GM10266 (cell line): Measurements from ENCODE around the gene MYB.
"Not testable (repeated sequence)": the region's sequence is repeated elsewhere in the genome, so short reads cannot be mapped to it uniquely, and the experiment has no call there.

Experiments used
- DNase-seq: peaks from one replicate; pipeline ENCODE4 v3.0.0; 2012; ENCODE audit errors: extremely low spot score
- TF ChIP-seq, protein P1 (sequence below): IDR thresholded peaks from 2 replicates; pipeline ENCODE4 v1.5.1; 2012; ENCODE audit warnings: mild to moderate bottlenecking, low read depth; ENCODE audit not compliant: control insufficient read depth, insufficient read depth; ENCODE audit errors: missing control alignments

MYB gene

DNA sequence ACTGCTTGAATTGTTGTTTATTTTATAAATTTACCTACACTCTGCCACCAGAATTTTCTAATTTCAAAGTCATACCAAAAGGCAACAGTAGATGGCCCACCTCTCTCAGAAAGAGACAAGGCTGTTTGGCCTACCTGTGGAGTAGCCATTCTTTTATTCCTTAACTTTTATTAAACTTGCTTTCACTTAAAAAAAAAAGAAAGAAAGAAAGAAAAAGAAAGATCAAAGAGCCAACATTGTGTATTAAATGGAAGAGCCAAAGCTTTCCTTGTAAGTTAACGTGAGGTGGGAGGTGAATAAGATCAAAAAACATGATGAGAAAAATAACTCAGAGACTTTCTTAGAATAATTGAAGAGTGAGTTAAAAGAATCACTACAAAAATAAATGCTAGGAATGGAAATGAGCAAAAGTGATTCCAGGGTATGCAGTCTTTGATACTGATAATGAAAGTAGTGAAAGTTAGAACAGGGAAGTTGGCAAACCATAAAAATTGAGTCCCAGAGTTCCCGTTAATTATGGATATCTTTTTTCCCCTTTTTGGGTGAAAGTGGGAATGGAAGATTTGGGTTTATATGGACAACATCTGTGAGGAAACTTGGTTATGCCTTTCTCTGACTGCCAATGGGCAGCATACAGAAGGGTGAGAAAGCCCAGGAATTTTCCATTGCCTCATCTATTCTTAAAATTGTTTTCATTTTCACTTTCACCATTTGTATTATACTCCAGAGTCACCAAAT lies 35.9 kb upstream of the MYB start:
- TF ChIP-seq, protein P1, sequence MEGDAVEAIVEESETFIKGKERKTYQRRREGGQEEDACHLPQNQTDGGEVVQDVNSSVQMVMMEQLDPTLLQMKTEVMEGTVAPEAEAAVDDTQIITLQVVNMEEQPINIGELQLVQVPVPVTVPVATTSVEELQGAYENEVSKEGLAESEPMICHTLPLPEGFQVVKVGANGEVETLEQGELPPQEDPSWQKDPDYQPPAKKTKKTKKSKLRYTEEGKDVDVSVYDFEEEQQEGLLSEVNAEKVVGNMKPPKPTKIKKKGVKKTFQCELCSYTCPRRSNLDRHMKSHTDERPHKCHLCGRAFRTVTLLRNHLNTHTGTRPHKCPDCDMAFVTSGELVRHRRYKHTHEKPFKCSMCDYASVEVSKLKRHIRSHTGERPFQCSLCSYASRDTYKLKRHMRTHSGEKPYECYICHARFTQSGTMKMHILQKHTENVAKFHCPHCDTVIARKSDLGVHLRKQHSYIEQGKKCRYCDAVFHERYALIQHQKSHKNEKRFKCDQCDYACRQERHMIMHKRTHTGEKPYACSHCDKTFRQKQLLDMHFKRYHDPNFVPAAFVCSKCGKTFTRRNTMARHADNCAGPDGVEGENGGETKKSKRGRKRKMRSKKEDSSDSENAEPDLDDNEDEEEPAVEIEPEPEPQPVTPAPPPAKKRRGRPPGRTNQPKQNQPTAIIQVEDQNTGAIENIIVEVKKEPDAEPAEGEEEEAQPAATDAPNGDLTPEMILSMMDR: peak; percentile 58
- DNase-seq: no peak

DNA sequence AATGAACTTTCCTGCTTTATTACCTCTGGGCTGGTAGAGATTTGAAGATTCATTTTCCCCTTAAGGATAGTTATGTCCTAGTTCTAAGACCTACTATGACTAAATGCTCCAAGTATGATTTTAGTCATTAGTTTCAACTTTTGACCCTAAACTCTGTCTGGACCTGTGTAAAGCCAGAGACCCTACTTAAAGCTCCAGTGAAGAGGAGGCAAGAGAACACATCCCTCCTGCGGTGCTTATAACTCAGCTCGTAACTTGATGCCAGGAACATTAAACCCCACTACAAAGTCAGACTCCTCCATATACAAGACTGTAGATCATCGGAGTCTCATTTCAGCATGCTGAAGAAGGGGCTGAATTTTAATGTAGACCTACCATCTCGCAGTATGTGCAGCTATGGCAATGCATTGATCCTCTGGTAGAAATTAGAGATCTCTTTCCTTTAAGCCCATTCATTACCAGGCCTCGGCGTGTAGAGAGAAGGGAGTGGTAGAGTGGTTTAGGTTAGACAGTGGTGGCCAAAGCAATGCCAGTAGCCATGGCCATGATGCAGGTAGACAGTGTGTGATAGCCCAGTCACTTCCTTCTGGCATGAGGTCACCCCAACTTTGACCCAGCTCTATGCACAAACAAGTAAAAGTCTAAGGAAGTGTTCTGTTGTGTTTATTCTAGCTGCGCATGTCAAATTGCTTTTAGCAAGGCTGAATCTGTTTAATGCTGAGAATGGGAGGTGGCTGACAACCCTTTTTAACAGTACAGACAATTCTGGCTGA lies 34.8 kb upstream of the MYB start:
- TF ChIP-seq, protein P1: no peak
- DNase-seq: no peak

DNA sequence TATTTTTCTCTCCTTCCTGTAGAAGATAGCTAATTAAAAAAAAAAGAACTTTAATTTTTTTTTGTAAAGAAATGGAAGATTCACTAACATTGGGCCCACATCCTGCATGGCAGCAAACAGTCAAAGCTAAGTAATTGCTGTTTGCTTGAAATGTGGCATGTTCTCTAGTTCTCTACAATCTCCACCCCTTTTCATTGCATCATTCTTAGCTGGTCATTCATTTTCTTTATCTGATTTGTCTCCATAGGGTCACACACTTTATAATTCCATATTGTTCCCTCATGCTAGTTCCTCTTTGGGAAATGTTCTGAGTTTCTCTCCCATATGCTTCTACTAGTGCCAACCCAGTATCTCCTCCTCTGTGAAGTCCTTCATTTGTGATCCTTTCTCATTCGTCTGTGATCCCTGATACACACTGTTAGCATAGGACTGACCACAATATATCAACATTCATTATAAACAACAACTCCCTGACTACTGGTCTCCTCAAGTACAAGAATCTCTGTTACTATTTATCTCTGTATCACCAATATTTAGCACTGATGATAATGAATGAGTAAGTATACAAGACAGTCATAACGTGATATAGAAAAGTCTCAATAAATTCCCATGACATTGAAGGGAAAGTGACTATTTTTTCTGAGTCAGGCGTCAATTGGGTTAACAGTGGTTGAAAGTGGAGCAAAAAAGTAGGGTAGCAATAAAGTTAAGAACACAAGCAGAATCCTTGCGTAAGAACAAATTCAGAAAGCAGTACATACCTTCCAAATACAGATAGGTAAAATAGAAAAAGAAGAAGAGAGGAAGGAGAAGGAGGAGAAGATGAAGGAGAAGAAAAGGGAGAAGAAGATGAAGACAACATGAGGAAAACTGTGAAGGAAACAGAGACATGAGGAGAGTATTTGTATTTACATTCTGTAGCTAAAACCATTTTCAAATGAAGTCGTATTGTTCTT lies 33.2 kb upstream of the MYB start:
- DNase-seq: no peak
- TF ChIP-seq, protein P1: no peak

DNA sequence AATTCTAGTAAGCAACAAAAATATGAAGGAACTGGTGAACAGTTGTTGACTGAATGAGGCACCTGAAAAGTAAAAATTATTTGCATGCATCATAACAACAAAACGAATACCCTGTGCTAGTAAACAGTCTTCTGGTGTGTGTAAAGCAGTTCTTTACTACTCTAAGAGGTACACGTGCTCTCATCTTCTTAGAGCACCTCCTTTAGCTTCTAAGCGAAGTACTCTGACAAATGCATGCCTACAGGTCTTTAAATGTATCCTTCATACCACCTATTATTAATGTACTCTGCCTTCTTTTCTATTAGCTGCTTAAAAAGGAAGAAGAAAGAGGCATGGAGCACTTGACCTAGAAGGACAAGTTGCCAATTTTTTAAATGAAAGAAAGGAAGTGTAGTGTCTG lies 32.2 kb upstream of the MYB start:
- no peak for DNase-seq
- TF ChIP-seq, protein P1: no peak

DNA sequence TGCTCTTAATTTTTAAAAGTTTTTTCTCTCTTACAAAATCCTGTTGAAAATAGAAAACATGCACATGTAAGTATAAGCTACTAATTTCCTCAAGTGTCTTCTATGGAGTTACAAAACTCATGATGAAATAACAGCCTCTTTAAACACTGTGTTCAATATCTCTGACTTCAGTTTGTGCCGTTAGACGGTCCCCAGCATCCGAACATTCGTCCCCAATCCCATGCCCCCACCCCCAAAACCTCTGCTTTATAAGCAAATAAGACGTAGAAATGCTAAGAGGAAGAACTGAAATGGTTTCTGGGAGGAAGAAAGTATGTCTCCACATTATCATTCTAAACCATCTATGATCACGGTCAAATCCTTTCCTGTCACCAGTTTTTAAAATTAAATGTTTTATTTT lies 31.7 kb upstream of the MYB start:
- TF ChIP-seq, protein P1: no peak
- no peak for DNase-seq

DNA sequence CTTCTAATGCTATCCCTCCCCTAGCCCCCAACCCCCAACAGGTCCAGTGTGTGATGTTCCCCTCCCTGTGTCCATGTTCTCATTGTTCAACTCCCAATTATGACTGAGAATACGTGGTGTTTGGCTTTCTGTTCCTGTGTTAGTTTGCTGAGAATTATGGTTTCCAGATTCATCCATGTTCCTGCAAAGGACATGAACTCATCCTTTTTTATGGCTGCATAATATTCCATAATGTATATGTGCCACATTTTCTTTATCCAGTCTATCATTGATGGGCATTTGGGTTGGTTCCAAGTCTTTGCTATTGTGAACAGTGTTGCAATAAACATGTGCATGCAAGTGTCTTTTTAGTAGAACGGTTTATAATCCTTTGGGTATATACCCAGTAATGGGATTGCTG lies 30.6 kb upstream of the MYB start:
- not testable (repeated sequence) for DNase-seq

DNA sequence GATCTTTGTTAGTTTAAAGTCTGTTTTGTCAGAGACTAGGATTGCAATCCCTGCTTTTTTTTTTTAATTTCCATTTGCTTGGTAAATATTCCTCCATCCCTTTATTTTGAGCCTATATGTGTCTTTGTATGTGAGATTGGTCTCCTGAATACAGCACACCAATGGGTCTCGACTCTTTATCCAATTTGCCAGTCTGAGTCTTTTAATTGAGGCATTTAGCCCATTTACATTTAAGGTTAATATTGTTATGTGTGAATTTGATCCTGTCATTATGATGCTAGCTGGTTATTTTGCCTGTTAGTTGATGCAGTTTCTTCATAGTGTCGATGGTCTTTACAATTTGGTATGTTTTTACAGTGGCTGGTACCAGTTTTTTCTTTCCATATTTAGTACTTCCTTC lies 27.0 kb upstream of the MYB start:
- not testable (repeated sequence) for DNase-seq

DNA sequence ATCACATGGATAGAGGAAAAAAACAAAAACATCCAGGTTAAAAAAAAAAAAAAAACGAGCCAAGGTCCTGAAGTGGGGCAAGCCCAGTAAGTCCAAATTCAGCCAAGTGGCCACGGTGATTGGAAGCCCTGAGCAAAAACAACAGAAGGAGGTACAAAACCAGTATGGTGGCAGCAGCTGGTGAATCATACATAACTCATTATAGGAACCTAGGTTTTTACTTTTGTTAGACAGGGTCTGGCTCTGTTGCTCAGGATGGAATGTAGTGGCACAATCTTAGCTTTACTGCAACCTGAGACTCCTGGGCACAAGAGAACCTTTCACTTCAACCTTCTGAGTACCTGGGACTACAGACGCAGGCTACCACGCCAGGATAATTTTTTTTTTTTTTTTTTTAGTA lies 22.7 kb upstream of the MYB start:
- DNase-seq: no peak

More for the DNA sequence above, 22.7 kb upstream of the MYB start:
- TF ChIP-seq, protein P1: no peak
